OCI-LY7 (cell line): ENCODE data around the gene CCDC27. TPM values are rescaled to one million over a fixed set of nuclear protein-coding genes. Genes with fewer than 3 reads are reported as not detected.
A peak's percentile ranks its signal among the peaks of the same experiment; 100 is the strongest.

Experiments used
- BruUV-seq: library from RNA; stranded (reverse); fragments of 400-500 nt; replicated peaks from 2 replicates; lab custom pipeline; 2021; lab: Mats Ljungman, UMichigan
- CTCF ChIA-PET: fragments of 300-600 bp; sonication (Branson Sonifier 250); formaldehyde crosslinking; loops from one replicate; lab custom pipeline; 2022; ENCODE audit warnings: antibody characterized with exemption; ENCODE audit not compliant: unreplicated experiment; lab: Charles Lee
- POLR2A ChIA-PET: fragments of 300-600 bp; sonication (Branson Sonifier 250); formaldehyde crosslinking; loops from one replicate; lab custom pipeline; 2022; ENCODE audit warnings: antibody characterized with exemption; lab: Charles Lee
- DNase-seq: peaks from one replicate; pipeline ENCODE4 v3.0.0-alpha.2; 2015; ENCODE audit warnings: low spot score
- H2AFZ ChIP-seq: fragments of 200-600 bp; sonication (generic), shearing (Covaris generic); 2 replicates; pipeline ENCODE4 v1.6.1; 2014; ENCODE audit warnings: mild to moderate bottlenecking, antibody characterized with exemption, low read length, moderate library complexity
- H3K27ac ChIP-seq: fragments of 200-600 bp; sonication (generic); 2 replicates; pipeline ENCODE4 v1.5.1; 2014; ENCODE audit warnings: mixed run types, low read depth, mild to moderate bottlenecking, moderate library complexity, low read length, inconsistent platforms; ENCODE audit not compliant: poor library complexity, severe bottlenecking
- H3K36me3 ChIP-seq: fragments of 200-600 bp; sonication (generic); 2 replicates; pipeline ENCODE4 v1.6.1; 2014; ENCODE audit warnings: mild to moderate bottlenecking, antibody characterized with exemption, low read length, moderate library complexity, mixed read lengths; ENCODE audit not compliant: insufficient read depth
- H3K4me1 ChIP-seq: fragments of 200-600 bp; sonication (generic); 2 replicates; pipeline ENCODE4 v1.5.1; 2014; ENCODE audit warnings: mild to moderate bottlenecking, low read length; ENCODE audit not compliant: insufficient read depth, poor library complexity, severe bottlenecking
- H3K4me2 ChIP-seq: fragments of 200-600 bp; sonication (generic); 2 replicates; pipeline ENCODE4 v1.6.1; 2014; ENCODE audit warnings: mild to moderate bottlenecking, low read length
- H3K4me3 ChIP-seq: fragments of 200-600 bp; sonication (generic); 2 replicates; pipeline ENCODE4 v1.5.1; 2014; ENCODE audit warnings: mild to moderate bottlenecking, low read depth, low read length; ENCODE audit not compliant: poor library complexity, severe bottlenecking
- H3K79me2 ChIP-seq: fragments of 200-600 bp; sonication (generic); 2 replicates; pipeline ENCODE4 v1.6.1; 2016; ENCODE audit warnings: low read depth, mild to moderate bottlenecking, low read length, moderate library complexity, mixed read lengths; ENCODE audit not compliant: insufficient read depth
- H3K9me2 ChIP-seq: fragments of 200-600 bp; sonication (generic); 2 replicates; pipeline ENCODE4 v1.6.1; 2016; ENCODE audit warnings: mild to moderate bottlenecking, low read length, mixed read lengths; ENCODE audit not compliant: insufficient read depth
- H3K9me3 ChIP-seq: fragments of 200-600 bp; sonication (generic); 2 replicates; pipeline ENCODE4 v1.6.1; 2014; ENCODE audit warnings: mild to moderate bottlenecking, mixed run types, low read length, mixed read lengths
- H4K20me1 ChIP-seq: fragments of 200-600 bp; sonication (generic); 2 replicates; pipeline ENCODE4 v1.6.1; 2014; ENCODE audit warnings: mild to moderate bottlenecking, antibody characterized with exemption, low read length, moderate library complexity, mixed read lengths; ENCODE audit not compliant: insufficient read depth
- CTCF ChIP-seq: fragments of 200-600 bp; sonication (generic); conservative IDR thresholded peaks from 2 replicates; pipeline ENCODE4 v1.5.1; 2014; ENCODE audit warnings: mild to moderate bottlenecking, antibody characterized with exemption, low read length, moderate library complexity, mixed read lengths
- EZH2phosphoT487 ChIP-seq: fragments of 200-600 bp; sonication (generic); IDR thresholded peaks from 2 replicates; pipeline ENCODE4 v1.6.1; 2018; ENCODE audit warnings: low read depth, borderline replicate concordance, mild to moderate bottlenecking, mixed run types, antibody characterized with exemption, low read length, moderate library complexity, mixed read lengths
- intact Hi-C: fragments of 100-400 bp; cut with micrococcal nuclease; formaldehyde crosslinking; loops from one replicate; pipeline ENCODE4 v1.10.0; 2022; ENCODE audit not compliant: unreplicated experiment
- total RNA-seq, 2 experiments: library from RNA; depleted of rRNA in 1 of 2; stranded (reverse); fragments of >200 nt in 1 of 2; shearing (Covaris generic) in 1 of 2; gene quantifications; 2 replicates each; pipeline ENCODE4 v1.2.3, GENCODE V29; 2014 to 2022

The CCDC27 gene
- total RNA-seq, 2 experiments from 2014 or later = not detected

GRCh38 chr1:3772027-3772714, 19.9 kb downstream of the CCDC27 start:
- H3K79me2 ChIP-seq = no peaks in the 10 kb centered on the region
- H3K27ac ChIP-seq = no peak overlapping the region
- H2AFZ ChIP-seq = peak overlapping the region; percentile 79; the same call in 1 of the 2 replicates
- ChIA-PET CTCF (no interaction called here), POLR2A (no interaction called here)
- peak overlapping the region; percentile 95 for H3K4me2 ChIP-seq
- intact Hi-C loops = loop anchor here (5.0 kb wide), 1 partner anchor 130 kb away; the partner anchor contains the start of gene C1orf174
- BruUV-seq = no TSS peak
- TF ChIP-seq EZH2phosphoT487 = no peak
- TF ChIP-seq CTCF = no peak
- H3K9me3 ChIP-seq = no peaks in the 10 kb centered on the region
- H3K4me1 ChIP-seq = peaks cover 22% of the 10 kb centered on the region
- H4K20me1 ChIP-seq = no peaks in the 10 kb centered on the region
- H3K36me3 ChIP-seq = no peaks in the 10 kb centered on the region
- DNase-seq = peak; percentile 91
- peak overlapping the region; percentile 72 for H3K4me3 ChIP-seq
- H3K9me2 ChIP-seq = no peaks in the 10 kb centered on the region

GRCh38 chr1:3772715-3773571, 20.7 kb downstream of the CCDC27 start, which contains the start of gene SMIM1:
Gene SMIM1, plus strand, starts transcription at chr1:3772749. Its CDS starts 2,625 bp downstream, at chr1:3775374.
- CTCF ChIA-PET = interaction anchor here (0.6 kb wide), 1 partner anchor 48 kb away, joined by 4 read pairs; no protein-coding TSS in a partner anchor
- H2AFZ ChIP-seq = peak within 1 kb of the TSS; percentile 79; the same call in 1 of the 2 replicates
- no peaks in the 10 kb centered on the region for H4K20me1 ChIP-seq
- H3K4me3 ChIP-seq = peak within 1 kb of the TSS; percentile 72
- no peak within 1 kb of the TSS for H3K27ac ChIP-seq
- H3K9me3 ChIP-seq = no peaks in the 10 kb centered on the region
- no TSS peak for BruUV-seq
- no peaks in the 10 kb centered on the region for H3K79me2 ChIP-seq
- POLR2A ChIA-PET = interaction anchor here (1.4 kb wide), 1 partner anchor 131 kb away, joined by 3 read pairs; no protein-coding TSS in a partner anchor
- no peak for DNase-seq
- H3K9me2 ChIP-seq = no peaks in the 10 kb centered on the region
- H3K4me2 ChIP-seq = peak within 1 kb of the TSS; percentile 95
- no peaks in the 10 kb centered on the region for H3K36me3 ChIP-seq
- intact Hi-C loops = loop anchor here (5.0 kb wide), 1 partner anchor 129 kb away; the partner anchor contains the start of gene C1orf174
- H3K4me1 ChIP-seq = peaks cover 22% of the 10 kb centered on the region
- TF ChIP-seq CTCF (no peak), EZH2phosphoT487 (no peak)
